Activated CD4-positive, CD25-positive, alpha-beta regulatory T cell treated with anti-CD3 and anti-CD28 coated beads, Interleukin-2, amount 50 U/mL, for 72 hours (primary cell): ENCODE results near the gene CACNB4.
"Not testable (repeated sequence)": the region's sequence is repeated elsewhere in the genome, so short reads cannot be mapped to it uniquely, and the experiment has no call there.

Experiments
- DNase-seq: peaks from one replicate; pipeline ENCODE4 v3.0.0; 2021

Gene CACNB4

GRCh38 chr2:151899156-151899555 lies 199.7 kb downstream of the CACNB4 start:
- DNase-seq: no peak

DNA sequence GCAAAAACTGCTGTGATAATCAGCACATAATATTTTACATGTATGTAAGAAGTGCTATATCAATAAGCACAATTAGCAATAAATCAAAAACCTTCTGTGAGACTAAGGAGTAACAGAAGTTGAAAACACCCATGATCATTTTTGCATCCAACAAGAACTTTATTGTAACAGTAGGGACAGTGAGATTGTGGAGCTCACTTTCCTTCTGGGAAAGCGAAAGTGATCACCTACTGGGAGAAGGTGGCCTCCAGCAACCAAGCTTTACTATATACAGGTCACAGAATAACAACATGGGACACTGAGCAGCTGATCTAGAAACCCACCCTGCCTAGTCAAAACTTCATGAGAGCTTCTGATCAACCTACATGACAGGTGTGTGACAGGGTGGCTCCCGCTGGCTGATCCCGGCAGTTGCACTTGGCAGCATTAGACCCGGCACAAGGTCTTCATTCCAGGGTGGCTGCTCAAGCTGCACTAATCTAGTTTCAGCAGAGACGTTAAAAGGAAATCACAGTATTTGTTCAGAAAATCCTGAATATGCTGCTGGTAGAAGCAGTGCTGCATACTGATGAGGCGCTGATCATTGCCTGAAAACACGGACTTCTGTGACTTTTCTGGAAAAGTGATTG lies 207.2 kb downstream of the CACNB4 start:
- DNase-seq: no peak

GRCh38 chr2:151887164-151887563 lies 211.7 kb downstream of the CACNB4 start:
- DNase-seq: no peak

DNA sequence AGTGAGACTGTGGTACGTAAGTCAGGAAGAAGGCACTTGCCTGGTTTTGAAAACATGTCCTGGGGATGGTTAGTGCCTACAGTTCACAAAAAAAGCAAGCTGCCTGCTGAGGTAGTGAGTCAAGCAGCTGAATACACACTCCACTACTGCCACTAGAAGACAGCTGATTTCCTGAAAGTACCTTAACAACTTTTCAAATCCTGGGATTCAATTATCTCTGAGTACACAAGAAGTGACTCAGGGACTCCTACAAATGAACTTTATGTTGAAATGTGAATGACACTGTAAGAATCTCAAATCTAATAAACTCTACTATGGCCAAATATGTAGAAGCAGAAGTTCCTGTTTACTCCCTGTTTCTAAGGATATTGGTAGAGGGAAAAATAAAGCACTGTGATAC lies 212.6 kb downstream of the CACNB4 start:
- no peak for DNase-seq

- DNase-seq: no peak
Observed at GRCh38 chr2:151882786-151883445, 215.9 kb downstream of the CACNB4 start.

GRCh38 chr2:151881342-151881741 lies 217.5 kb downstream of the CACNB4 start:
- no peak for DNase-seq

- DNase-seq: no peak
Observed at GRCh38 chr2:151880586-151880985, 218.3 kb downstream of the CACNB4 start.

GRCh38 chr2:151878655-151879563 lies 219.9 kb downstream of the CACNB4 start:
- DNase-seq: no peak

DNA sequence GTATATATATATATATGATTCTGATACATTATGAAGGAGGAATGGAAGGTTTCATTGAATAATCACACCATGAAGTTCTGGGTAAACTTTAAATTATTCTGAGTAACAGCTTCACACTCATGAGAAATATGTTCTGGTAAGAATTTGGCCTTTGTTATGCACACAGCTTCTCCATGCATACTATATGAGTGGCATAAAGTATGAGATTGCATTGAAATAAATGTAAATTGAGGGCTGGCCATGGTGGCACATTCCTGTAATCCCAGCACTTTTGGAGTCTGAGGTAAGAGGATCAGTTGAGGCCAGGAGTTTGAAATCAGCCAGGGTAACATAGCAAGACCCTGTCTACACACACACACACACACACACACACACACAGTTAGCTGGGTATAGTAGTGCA lies 220.6 kb downstream of the CACNB4 start:
- DNase-seq: no peak

- not testable (repeated sequence) for DNase-seq
Observed at GRCh38 chr2:151875631-151876030, 223.2 kb downstream of the CACNB4 start.

DNA sequence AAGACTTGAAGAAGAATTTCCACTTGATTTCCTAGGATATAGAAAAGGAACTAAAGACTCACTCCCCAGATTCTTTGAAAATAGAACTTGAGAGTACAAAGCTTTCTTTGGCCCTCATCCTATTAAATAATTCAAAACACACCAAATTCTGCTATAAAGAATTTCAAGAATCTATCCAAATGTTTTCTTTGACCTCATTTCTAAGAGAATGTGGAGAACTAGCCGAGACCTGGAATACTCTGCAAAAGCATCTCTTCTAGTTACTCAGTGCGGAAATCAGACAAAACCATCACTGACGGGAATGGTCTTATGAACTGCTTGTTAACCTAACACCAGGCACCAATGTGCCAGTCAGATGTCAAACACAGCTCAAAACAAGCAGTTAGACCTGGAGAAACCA lies 226.4 kb downstream of the CACNB4 start:
- no peak for DNase-seq

DNA sequence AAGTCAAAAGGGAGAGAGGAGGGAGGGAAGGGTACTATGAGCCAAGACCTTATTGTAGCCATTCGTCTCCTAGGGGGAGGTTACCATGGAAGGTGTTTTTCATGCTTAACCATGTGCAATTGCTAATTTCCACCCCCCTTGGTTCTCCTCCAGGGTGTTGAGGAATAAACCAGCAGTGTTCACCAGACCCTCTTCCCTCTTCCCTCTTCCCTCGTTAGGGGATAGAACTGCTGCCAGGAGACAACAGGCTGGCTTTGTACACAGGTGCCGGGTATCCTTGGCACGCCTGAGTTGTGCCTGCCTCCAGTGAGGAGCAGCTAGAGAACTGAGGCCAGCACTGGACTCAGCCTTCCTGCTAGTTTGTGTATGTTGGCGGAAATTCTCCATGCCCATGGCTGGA lies 229.6 kb downstream of the CACNB4 start:
- DNase-seq: no peak

GRCh38 chr2:151862700-151863099 lies 236.1 kb downstream of the CACNB4 start:
- no peak for DNase-seq

- no peak for DNase-seq
Observed at GRCh38 chr2:151861174-151861573, 237.7 kb downstream of the CACNB4 start.

DNA sequence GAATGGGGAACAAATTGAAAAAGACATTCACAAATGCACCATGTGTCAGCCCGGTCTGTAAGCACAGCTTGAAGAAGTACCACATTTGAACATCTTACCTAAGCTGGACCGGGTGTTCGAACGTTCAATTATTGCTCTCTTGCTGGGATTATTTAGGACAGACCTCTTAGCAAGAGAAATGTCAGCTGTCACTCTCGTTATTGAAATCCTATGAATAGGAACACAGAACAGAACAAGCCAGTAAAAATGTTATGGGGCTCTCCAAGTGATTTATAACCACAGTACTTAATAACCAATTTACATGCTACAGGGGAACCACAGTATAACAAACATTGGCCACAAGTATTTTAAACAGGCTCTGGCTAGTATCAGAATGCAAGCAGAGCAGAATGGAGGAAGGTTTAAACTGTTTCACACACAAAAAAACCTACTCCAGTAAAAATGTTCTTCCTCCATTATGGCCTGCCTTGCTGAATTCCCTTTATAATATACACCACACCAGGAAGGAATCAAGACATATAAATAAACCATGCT lies 238.2 kb downstream of the CACNB4 start:
- no peak for DNase-seq

DNA sequence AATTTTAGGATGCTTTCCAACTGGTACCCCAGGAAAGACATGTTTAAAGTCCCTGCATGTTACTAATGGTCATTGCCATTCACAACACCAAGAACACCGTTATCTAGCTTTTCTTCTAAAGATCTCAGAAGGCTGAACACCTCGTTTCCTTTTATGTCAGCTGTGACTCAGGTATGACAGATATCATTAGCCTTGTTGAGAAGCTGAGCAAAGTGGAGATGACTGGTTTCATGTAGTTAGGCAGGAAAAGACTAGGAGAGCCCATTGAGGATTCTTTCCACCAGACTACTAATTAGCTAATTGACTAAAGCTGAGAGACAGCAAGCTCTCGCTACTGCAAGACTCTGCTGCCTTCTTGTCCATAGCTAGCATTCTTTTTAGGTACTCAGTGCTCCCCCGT lies 238.6 kb downstream of the CACNB4 start:
- DNase-seq: no peak

DNA sequence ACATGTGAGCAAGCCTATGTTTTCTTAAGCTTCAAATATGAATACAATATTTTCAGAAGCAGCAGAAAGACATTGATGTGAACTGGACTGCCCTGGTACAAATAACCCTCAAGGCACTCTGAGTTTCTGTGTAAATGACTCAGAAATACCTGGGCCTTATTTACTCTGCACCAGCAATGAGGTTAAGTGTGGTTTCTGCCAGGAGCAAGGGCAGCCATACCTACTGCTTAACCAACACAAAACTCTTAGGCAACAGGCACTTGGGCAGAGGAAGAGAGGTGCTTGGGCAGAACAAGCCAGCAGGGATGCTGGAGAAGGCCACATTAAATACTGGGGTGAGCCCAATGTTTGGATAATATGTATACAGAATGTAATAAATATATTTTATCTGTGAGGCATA lies 241.2 kb downstream of the CACNB4 start:
- no peak for DNase-seq

DNA sequence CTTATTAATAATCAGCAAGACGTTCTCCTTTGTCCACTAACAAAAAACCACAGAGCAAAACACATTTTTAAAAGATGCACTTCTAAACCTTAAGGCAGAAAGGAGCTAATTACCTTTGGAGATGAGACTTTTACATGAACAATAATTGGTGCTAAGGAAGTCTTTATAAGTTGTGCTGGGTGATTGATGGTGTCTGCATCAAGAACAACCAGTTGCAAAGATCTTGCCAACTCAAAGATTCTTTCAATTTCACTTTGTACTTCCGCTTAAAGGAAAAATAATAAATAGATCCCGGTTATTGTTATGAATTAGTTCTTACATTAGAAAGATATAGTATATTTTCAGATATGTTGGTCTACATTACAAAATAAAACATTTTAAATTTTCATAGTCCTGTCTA lies 243.7 kb downstream of the CACNB4 start:
- DNase-seq: no peak

- no peak for DNase-seq
Observed at GRCh38 chr2:151853070-151853758, 245.6 kb downstream of the CACNB4 start.

DNA sequence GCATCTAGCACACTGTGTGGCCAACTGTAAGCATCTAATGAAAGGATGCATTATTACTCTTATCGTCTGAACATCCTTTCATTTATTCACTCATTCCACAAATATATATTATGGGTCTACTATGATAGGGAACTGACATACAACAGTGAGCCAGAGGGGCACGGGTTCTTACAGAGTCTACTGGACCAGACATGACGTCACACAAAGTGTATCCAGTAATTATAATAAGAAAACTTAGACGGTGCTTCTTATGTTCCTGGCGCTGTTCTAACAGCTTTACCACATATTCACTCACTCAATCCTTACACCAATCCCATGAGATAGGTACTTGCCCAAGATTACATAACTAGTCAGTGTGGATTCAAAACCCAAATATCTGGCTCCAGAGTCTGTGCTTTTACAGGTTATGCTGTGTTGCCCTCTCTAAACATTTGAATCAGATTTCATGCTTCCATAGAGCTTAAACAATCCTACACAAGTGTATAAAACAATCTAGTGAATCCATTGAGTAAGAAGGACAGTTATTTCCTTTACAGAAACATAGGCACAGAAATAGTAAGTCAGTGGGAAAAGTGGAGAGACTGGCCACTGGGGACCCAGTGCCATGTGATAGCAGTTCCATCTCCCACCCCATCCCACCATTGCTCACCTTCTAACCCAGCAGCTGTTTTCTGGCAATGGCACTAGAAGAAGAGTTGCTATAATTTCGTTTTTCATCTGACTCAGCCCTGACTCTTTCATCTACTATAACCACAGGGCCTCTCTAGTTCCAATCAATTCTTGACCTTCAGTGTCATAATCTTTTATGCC lies 246.4 kb downstream of the CACNB4 start:
- DNase-seq: no peak

GRCh38 chr2:151851761-151852160 lies 247.1 kb downstream of the CACNB4 start:
- DNase-seq: no peak

DNA sequence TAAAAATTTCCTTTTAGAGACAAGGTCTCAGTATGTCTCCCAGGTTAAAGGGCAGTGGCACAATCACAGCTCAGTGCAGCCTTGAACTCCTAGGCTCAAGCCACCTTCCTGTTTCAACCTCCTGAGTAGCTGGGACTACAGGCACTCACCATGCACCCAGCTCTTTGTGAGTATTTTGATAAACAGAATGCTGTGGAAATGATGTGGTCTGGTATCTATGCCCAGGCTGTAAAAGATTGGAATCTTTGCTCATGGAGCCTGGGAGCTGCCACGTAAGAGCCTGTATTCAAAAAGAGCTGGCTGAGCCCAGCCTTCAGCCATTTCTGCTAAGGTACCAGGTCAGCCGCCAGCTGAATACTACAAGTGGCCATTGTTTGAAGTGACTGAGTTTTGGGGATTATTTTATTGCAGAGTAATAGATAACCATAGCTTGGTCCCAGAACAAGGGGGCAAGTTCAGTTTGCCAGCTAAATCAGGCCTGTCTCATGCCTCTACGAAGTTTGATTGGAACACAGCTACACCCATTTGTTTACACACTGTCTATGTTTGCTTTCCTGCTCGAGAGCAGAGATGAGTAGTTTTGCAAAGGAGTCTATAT lies 249.3 kb downstream of the CACNB4 start:
- DNase-seq: no peak
